Superior temporal gyrus (tissue), 1 donor: ENCODE measurements around the gene LSM14B.
A peak's percentile ranks its signal among the peaks of the same experiment; 100 is the strongest.

ENCODE experiments used
- DNase-seq: peaks from one replicate; pipeline ENCODE4 v3.0.0-alpha.2; 2016; ENCODE audit errors: extremely low spot score

Gene LSM14B

DNA sequence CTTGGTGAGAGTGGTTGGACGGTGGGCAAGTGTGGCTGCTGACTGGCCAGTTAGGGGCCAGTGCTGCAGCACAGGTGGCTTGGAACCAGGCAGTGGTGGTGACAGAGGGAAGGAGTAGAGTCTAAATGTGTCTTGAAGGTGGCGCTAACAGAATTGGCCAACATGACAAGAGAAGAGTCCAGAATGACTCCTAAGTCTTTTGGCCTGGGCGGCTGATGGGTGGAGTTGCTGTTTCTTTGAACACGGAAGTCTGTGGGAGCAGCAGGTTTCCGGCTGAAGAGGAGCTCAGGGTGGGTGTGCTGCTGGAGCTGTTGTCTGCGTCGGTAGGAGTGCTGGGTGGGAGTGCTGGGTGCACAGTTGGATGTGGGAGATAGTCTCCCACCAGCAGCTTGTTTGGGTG, 10.1 kb downstream of the LSM14B start:
- peak; percentile 11 for DNase-seq

DNA sequence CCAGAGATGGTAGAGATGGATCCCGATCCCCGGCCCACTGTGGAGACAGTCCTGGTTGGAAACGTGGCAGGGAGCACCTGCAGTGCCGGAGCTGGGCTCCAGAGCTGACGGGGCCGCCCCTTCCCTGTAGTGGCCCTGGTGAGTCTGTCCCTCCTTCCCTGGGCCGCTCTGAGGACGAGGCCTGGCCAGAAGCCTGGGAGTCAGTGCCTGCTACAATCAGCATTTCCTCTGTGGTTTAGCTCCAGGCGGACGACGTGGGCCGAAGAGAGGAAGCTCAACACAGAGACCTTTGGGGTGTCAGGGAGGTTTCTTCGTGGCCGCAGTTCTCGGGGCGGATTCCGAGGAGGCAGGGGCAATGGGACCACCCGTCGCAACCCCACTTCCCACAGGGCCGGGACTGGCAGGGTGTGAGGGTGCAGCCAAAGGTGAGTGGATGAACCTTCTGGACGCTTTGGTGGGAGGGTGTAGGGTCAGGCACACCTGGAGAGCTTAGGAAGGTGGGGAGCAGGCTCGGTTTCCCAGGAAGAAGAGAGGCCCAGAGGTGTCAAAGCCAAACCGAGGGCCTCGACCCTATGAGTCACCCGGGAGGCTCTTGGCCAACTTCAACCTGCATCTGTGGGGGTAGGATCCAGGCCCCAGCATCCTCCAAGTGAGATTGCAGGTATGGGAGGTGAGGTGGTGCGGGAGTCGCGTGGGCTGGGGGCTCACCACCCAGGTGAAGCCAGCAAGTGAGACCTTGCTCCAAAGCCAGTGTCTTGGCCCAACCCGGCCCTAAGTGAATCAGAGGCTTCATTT, 11.0 kb downstream of the LSM14B start:
- no peak for DNase-seq

DNA sequence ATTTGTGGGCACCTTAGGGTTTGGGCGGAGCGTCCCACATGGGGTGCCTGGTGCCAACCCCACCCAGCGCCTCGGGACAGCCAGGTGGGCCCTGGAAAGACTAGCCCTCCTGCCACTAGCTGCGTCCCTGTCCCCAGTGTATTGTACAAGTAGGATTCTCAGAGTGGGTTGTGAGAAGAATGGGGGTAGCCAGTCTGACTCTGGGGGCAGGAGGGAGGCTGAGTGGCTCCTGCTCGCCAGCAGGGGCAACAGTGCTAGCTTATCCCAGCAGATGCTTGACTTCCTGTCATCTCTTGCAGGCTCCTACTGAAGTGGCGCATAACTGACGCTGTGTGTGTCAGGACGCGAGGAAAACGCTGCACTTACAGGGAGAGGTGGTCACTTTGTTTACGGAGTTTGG, 11.6 kb downstream of the LSM14B start:
- no peak for DNase-seq

DNA sequence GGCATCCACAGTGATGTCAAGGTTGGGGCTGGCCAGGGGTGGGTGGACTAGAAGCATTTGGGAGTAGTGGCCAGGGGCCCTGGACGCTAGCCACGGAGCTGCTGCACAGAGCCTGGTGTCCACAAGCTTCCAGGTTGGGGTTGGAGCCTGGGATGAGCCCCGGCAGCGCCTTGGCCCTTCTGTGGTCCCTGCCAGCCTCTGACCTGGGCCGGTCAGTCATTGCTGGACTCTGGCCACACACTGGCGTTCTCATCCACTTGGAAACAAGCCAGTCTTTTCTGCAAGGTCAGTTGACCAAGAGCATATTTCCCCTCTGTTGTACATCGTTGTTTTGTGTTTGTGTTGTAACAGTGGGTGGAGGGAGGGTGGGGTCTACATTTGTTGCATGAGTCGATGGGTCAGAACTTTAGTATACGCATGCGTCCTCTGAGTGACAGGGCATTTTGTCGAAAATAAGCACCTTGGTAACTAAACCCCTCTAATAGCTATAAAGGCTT, 12.5 kb downstream of the LSM14B start:
- DNase-seq, result no peak

DNA sequence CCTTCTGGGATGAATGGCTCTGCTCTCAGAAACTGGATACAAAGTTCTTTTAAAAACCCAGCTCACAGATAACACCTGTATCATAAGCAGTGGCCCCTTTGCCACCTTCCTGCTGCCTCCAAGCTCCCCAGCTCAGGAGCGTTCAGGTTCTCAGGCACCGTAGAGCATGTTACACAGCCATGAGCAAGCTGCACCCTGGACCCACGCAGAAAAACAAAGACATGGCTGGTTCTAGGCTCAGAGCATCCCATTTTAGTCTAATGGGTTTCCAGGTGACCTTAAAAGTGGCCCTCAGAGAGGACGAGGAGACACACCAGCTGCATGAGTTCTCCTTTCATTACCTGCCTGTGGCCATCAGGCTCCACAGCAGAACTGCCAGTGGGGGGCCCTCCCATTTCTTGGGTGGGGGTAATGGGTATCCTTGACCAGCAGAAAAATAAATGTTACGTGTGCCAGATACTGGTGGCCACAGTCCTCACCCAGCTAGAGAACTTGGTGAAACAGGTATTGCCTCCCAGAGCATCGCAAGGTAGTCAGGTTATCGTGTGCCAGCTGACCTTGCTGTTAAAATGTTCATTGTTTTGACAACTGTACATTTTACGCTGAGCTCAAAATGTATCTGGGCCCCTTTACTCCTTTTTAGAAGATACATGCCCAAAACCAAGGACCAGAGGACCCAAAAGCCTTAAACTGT, 13.4 kb downstream of the LSM14B start:
- no peak for DNase-seq

DNA sequence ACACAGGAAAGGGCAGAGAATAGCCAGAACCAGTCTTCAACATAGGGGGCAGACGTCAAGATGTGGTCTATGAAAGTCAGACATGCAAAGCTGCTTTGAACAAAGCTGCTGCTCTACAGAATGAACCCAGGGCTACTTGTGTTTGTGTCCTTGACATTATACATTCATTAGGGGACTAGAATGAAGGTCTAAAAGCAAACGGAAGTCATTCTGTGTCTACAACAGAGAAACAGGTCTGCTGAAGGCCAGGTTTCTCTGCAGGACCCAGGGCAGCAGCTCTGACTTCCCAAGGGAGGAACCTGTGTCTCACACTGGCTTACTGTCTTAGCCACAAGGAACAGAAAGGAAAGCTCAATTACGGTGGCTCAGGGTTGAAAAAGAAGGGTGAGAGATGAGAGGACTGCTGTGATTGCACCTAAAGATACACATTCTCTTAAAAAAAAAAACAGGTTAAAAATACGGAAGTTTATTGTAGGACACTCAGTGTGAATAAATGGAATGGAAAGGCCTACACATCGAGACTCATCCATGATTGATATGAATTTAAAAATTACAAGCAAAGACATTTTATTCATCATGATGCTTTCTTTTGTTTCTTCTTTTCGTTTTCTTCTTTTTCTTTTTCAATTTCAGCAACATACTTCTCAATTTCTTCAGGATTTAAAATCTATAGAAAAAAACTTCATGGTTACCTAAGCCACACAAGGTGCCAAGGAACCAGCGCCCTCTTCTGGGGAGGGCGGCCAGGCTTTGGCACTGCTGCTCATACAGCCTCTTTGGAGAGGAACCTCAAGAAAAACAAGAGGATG, 14.2 kb downstream of the LSM14B start:
- DNase-seq, result peak; percentile 82

DNA sequence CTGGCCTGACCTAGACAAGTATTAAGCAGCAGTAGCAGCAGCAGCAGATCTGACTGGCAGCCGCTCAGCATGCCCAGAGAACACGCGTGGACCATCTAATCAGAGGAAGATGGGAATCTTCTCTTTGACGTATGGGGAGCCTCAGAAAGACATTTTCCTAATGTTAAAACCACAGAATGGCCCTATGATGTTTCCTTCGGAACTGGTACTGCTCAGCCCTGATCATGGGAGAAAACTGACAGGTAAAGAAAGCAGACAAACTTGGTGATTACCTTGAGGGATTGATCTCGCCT, 14.8 kb downstream of the LSM14B start:
- DNase-seq, result no peak

DNA sequence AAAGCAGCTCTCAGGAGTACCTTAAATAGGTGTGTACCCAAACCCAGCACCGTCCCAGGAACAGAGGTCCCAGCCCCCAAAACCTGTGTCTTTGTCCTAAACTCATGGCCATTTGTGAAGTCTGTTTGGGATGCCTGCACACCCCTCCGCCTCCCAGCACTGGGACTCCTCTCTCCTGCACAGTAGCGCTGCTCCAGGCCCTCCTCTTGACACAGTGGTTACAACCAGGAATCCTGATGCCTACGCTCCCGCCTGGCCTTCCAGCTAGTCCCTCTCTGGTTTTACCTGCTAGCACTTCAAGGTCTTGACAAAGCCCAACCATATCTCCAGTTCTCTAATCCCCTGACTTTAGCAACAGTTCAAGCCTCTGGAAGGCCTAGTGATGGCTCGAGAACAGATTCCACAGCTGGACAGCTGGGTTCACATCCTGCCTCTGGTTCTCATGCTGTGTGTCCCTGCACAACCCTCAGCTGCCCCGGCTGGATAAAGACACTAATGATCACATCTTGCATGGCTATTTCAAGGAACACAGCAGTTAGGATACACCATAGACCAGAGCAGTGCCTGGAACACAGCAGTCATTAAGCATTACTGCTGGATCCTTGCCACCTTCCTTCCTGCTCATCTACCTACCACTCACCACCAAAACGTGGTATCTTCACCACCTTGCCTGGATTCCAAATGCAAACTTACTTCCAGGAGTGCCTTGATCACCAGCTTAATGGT, 15.4 kb downstream of the LSM14B start:
- no peak for DNase-seq

DNA sequence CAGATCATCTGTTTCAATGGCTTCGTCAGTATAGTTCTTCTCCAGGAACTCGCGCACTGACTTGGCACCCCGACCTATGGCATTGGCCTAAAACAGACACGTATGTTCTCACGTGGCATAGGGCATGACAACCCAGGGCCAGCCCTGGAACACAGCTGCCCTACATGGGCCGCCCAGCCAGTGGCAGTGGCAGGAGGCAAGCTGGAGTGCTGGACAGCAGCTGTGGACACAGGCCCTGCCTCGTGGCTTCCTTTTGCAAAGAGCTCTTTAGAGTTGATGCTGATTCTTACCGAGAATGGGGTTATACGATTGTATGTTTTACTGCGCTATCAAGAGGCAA, 15.9 kb downstream of the LSM14B start:
- no peak for DNase-seq

DNA sequence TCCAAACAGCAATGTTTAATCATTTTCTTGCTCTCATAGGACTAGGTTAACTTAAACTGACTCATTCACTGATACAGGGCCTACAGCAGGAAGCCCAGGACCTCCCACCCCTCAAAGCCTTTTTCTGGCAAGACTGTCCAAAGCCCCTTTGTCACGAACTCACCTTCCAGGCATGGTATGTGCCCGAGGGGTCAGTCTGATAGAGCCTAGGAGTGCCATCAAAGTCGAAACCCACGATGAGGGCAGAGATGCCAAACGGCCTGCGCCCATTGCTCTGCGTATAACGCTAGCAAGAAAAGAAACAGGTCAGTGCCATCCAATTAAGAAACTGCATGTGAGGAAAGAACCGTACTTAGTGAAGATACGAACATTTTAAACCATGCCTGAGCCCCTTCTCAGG, 16.6 kb downstream of the LSM14B start:
- no peak for DNase-seq

DNA sequence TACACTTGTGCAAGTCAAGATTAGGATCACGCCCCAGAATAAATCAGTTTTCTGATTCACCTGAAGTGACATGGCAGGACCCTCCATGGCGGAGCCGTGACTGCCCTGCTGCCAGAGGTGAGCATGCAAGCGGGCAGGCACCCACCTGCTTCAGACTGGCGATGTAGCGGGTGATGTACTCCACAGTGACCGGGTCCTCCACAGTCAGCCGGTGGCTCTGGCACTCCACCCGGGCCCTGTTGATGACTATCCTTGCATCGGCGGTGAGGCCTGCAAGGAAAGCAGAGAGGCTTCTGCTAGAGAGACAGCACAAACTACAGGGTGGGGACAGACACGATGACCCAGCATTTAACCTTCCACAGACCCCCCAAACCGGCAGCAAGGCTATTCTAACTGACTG, 17.4 kb downstream of the LSM14B start:
- DNase-seq, result no peak

DNA sequence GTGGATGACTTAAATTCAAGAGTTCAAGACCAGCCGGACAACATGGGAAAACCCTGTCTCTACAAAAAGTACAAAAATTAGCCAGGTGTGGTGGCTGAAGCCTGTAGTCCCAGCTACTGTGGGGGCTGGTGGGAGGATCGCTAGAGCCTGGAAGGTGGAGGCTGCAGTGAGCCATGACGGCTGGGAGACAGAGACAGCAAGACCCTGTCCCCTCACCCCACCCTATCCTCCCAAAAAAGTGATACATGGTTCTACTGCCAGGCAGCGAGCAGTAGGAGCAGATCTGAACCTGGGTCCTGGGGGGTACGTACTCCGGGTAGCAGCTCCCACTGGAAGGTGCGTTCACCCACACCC, 18.7 kb downstream of the LSM14B start:
- no peak for DNase-seq

DNA sequence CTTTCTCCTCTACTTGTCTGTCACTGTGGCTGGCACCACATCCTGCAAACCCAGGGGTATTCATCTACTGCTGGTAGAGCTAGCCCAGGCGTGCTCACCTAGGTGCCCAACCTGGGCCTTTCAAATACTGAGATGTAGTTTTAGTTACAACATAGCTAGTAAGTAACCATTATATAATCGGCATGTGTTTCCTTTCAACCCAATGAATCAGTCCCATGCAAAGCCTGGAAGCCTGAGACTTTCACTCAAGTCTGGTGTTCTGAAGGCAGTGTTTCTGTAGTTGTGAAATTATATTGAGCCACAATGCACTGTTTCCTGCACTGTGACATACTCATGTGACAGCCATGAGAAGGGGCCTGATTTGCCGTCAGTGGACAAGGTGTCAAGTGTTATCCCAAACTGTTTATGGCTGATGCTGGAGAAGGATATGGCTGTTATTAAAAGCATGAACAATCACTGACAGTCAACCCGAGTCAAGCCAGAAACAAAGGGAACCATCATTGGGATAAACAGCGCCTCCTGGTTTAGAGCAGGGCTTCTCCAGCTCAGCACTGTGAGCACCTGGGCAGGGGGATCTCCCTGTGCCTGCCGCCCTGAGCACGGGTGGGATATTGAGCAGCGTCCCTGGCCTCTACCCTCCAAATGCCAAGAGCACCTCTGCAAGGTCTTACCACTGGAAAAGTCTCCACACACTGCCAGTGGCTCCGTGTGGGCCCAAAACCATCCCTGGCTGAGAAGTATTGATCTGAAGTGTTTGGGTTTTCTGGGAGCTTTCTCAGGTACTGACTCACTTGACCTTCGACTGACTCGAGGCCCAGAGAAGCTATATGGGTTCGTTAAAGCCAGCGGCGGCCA, 19.3 kb downstream of the LSM14B start:
- DNase-seq, result peak; percentile 19

DNA sequence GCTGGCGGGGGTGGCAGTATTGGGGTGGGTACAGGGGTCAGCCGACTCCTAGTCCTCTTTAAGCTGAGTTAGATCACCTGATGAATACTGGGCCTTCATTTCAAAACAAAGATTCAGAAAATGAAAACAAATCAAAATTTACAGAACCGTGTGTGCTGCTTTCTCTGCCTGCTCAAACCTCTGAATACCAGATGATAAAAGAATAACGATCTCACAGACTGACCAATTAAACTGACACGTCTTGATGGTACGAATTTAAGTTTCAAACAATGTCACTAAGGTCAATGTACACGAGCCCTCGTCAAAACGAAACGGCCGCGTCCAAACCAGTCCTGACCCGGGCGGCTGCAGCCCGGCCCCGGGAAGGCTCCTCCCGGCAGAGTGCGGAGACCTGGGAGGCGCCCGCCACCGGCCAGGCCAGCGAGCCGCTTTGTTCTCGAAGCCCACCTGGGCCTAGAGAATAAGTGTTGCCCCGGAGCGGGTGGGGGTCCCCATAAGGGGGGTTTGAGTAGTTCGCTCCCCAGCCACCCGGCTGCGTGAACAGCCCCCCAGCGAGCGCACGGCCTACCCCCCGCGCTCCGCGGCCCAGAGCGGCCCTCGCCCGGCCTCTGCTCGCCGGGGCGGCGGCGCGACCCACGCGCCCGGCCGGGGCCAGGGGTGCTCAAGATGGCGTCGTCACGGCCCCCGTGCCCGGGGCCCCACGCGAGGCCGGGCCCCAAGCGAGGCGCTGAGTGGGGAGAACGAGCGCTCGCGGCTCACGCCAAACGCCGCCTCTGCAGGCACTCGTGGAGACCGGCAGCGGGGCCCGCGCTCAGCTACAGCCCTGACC, 20.2 kb downstream of the LSM14B start:
- DNase-seq, result peak; percentile 16

DNA sequence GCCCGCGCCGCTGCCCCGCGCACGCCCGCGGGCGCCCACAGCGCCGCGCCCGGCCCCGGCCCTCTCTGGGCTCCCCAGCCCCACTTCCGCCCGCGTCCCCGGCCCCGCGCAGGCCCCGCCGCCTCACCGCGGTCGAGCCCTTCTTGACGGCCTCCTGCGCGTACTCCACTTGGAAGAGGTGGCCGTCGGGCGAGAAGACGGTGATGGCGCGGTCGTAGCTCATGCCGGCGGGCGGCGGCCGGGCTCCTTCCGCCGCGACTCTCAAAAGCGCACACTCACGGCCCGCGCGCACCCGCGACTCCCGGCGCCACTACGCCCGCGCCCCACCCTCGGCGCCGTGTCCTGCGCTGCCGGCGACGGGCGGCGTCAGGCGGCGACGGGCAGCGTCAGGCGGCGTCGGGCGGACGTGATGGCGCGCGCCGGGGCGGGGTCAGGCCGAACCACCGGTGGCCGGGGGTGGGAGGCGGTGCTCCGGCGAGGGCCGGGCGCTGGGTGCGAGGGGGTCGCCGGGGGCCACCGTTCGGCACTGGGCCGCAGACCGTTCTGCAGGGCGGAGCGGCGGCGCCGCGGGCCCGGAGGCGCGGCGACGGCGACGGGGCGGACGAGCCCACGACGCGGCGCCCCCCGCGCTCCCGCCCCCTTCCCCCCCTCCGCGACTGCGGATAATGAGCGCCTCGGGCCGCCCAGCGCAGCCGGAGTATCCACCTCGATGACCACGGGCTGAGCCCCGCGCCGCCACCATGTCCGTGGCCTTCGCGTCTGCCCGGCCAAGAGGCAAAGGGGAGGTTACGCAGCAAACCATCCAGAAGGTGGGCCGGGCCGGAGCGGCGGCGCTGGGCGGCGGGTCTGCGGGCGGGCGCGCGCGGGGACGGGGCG, 21.0 kb downstream of the LSM14B start, which contains the start of the genes PSMA7 and SS18L1:
Gene PSMA7 (minus strand): TSS at position 314 of the 876 bp plus-strand sequence. CDS start 91 bp downstream, at position 223.
Gene SS18L1 (plus strand): TSS at position 689 of the 876 bp plus-strand sequence. CDS start 52 bp downstream, at position 741.
- peak; percentile 85 for DNase-seq

DNA sequence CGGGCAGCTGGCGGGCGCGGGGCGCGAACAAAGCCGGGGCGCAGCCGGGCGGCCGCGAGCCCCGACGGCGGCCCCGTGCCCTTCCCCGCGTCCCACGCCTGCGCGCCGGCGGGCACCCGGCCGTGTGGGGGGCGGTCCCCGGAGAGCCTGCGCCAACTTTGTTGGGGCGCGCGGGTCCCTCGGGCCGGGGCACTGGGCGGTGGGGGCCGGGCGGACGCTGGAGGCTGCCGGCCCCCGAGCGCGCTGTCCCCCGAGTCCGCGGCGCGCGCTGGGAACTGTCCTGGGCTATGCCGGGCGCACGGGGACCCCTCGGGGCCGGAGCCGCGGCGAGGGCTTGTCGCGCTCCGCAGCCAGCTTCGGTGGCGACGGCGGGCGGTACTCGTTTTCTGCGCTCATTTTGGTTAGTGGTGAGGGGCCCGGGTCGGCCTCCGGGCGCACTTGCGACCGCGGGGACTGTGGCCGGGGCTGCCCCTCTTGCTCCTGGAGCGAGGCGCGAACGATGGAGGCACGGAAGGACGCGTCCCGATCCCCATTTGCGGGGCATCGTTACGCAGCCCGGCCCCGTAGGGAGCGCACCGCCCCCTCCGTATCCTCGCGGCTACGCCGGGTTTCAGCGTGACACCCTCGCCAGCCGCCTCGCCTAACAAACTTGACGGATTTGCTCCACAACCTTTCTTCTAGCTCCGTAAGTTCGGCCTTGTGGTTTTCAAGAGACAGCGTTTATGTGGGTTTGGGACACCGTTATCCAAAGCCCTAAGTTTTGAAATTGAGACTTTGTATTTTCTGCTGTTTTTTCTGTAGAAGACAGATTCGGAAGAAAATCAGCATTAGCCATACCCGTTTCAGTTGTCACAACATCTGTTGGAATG, 21.9 kb downstream of the LSM14B start:
- DNase-seq, result peak; percentile 30

DNA sequence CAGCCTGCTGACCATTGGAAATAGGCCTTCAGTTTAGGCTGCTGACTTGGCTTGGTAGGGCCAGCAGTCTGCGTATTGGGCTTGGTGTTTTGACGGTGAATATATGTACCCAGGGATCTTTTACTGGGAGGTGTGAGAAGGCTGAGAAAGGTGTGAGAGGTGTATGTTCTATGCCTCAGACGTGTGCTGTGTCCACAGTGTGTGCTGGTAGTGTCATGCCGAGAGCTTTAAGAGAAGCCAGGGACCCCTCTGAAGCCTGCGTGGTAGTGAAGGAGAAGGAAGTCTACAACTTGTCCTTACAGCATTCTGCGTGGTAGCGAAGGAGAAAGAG, 23.4 kb downstream of the LSM14B start:
- DNase-seq, result no peak
